HFF-Myc (cell line): ENCODE data around the gene ACOXL.

ENCODE experiments used
- DNase-seq: peaks from one replicate; pipeline ENCODE4 v3.0.0-alpha.2; 2011; ENCODE audit warnings: low read depth; ENCODE audit errors: extremely low read depth
- H3K4me3 ChIP-seq: replicated peaks from 2 replicates; pipeline ENCODE4 v1.5.1; 2011; ENCODE audit warnings: low read depth, mild to moderate bottlenecking, control low read depth, low read length
- CTCF ChIP-seq: IDR thresholded peaks from 2 replicates; pipeline ENCODE4 v1.5.1; 2012; ENCODE audit warnings: mild to moderate bottlenecking, low read depth, low read length, control low read depth; ENCODE audit errors: missing control alignments

ACOXL gene

GRCh38 chr2:110948027-110948674 lies 215.8 kb downstream of the ACOXL start:
- DNase-seq, result no peak
- no peak for TF ChIP-seq CTCF

GRCh38 chr2:110950281-110950680 lies 217.9 kb downstream of the ACOXL start:
- H3K4me3 ChIP-seq, result no peak overlapping the region
- TF ChIP-seq CTCF, result no peak
- no peak for DNase-seq

More at GRCh38 chr2:110948027-110948674, 215.8 kb downstream of the ACOXL start:
- H3K4me3 ChIP-seq, result no peak overlapping the region

- no peak overlapping the region for H3K4me3 ChIP-seq
- DNase-seq, result no peak
- TF ChIP-seq CTCF, result no peak
Observed at GRCh38 chr2:110955045-110955444, 222.7 kb downstream of the ACOXL start.

- DNase-seq, result no peak
- no peak for TF ChIP-seq CTCF
- no peak overlapping the region for H3K4me3 ChIP-seq
Observed at GRCh38 chr2:110955556-110955955, 223.2 kb downstream of the ACOXL start.

GRCh38 chr2:110957293-110957692 lies 224.9 kb downstream of the ACOXL start:
- DNase-seq, result no peak
- H3K4me3 ChIP-seq, result no peak overlapping the region
- TF ChIP-seq CTCF, result no peak

- TF ChIP-seq CTCF, result no peak
- no peak overlapping the region for H3K4me3 ChIP-seq
- DNase-seq, result no peak
Observed at GRCh38 chr2:110958346-110959119, 226.2 kb downstream of the ACOXL start.
